A549 (cell line): ENCODE data around the gene DGUOK. TPM values are rescaled to one million over a fixed set of nuclear protein-coding genes. Genes with fewer than 3 reads are reported as not detected.

Source experiments
- ATAC-seq, 2 experiments: fragments of 200-7000 bp in 1 of 2; fragments of >200 bp in 1 of 2; cut with Nextera tagmentation in 1 of 2; cut with Tn5 transposase in 1 of 2; 3 replicates each; pipeline versions ENCODE4 v1.8.0 to v1.9.1; 2018 to 2020; ENCODE audit warnings: mild to moderate bottlenecking in 1 of 2, moderate library complexity in 1 of 2
- CTCF ChIA-PET: fragments of 300-600 bp; sonication (Branson Sonifier 250); formaldehyde crosslinking; extraction: SDS; loops from one replicate; lab custom pipeline; 2021; ENCODE audit warnings: antibody characterized with exemption, inconsistent platforms; lab: Yijun Ruan, JAX
- POLR2A ChIA-PET: fragments of 350-600 bp; formaldehyde crosslinking; extraction: SDS; loops from one replicate; lab custom pipeline; 2021; ENCODE audit warnings: antibody characterized with exemption, inconsistent platforms; lab: Yijun Ruan, JAX
- DNase-seq, 2 experiments: peaks; one replicate each; pipeline versions ENCODE4 v3.0.0 to v3.0.0-alpha.2; 2011 to 2016; ENCODE audit warnings: low read depth in 1 of 2, low spot score in 1 of 2
- FAIRE-seq: peaks from 2 replicates; lab custom pipeline; 2011; peaks lifted over from hg19 to GRCh38; lab: Jason Lieb, UNC
- H3K27ac ChIP-seq, 2 experiments: fragments of >200 bp; sonication (Bioruptor Twin); formaldehyde crosslinking; 3 replicates each; pipeline ENCODE4 v1.5.1; 2016 to 2017
- H3K4me1 ChIP-seq: fragments of >200 bp; sonication (Bioruptor Twin); formaldehyde crosslinking; 3 replicates; pipeline ENCODE4 v1.6.1; 2016
- H3K4me2 ChIP-seq: fragments of >200 bp; sonication (Bioruptor Twin); formaldehyde crosslinking; 3 replicates; pipeline ENCODE4 v1.6.1; 2016
- H3K4me3 ChIP-seq: fragments of >200 bp; sonication (Bioruptor Twin); formaldehyde crosslinking; 3 replicates; pipeline ENCODE4 v1.5.1; 2016
- H3K9me3 ChIP-seq: fragments of >200 bp; sonication (Bioruptor Twin); formaldehyde crosslinking; 3 replicates; pipeline ENCODE4 v1.6.1; 2016
- CBX2 ChIP-seq: fragments of 200-600 bp; sonication (generic); IDR thresholded peaks from 2 replicates; pipeline ENCODE4 v1.6.1; 2016; ENCODE audit warnings: low read depth, mild to moderate bottlenecking, borderline replicate concordance
- E2F6 ChIP-seq: IDR thresholded peaks from 2 replicates; pipeline ENCODE4 v1.6.1; 2012; ENCODE audit warnings: low read depth, borderline replicate concordance
- EHMT2 ChIP-seq: fragments of 200-600 bp; sonication (generic); IDR thresholded peaks from 2 replicates; pipeline ENCODE4 v1.6.1; 2016; ENCODE audit warnings: antibody characterized with exemption, low read depth, mild to moderate bottlenecking, moderate library complexity
- ELK1 ChIP-seq: fragments of 150-350 bp; IDR thresholded peaks from 2 replicates; pipeline ENCODE4 v1.6.1; 2014; ENCODE audit warnings: low read depth, mild to moderate bottlenecking, low read length
- FOSL2 ChIP-seq, 2 experiments: fragments of 450-650 bp in 1 of 2; fragments of >200 bp in 1 of 2; sonication (Bioruptor Twin) in 1 of 2; formaldehyde crosslinking; IDR thresholded peaks; 2 replicates each; pipeline versions ENCODE4 v1.5.0 to v1.6.1; 2016 to 2020; ENCODE audit warnings: mild to moderate bottlenecking in 1 of 2, moderate library complexity in 1 of 2
- HOXB13 ChIP-seq: fragments of 250-450 bp; sonication (Bioruptor Pico); IDR thresholded peaks from 2 replicates; pipeline ENCODE4 v1.5.0; 2020; ENCODE audit warnings: low read depth, mild to moderate bottlenecking, moderate library complexity
- HOXB5 ChIP-seq: fragments of 250-450 bp; sonication (Bioruptor Pico); IDR thresholded peaks from 2 replicates; pipeline ENCODE4 v1.5.0; 2020; ENCODE audit warnings: mild to moderate bottlenecking, moderate library complexity
- JUNB ChIP-seq: fragments of >200 bp; sonication (Bioruptor Twin); formaldehyde crosslinking; IDR thresholded peaks from 2 replicates; pipeline ENCODE4 v1.6.1; 2016
- KDM1A ChIP-seq: fragments of 200-600 bp; sonication (generic); IDR thresholded peaks from 2 replicates; pipeline ENCODE4 v1.6.1; 2016; ENCODE audit warnings: low read depth, mild to moderate bottlenecking
- KDM5A ChIP-seq: fragments of 200-600 bp; sonication (generic); IDR thresholded peaks from 2 replicates; pipeline ENCODE4 v1.6.1; 2016; ENCODE audit warnings: antibody characterized with exemption, mild to moderate bottlenecking
- MAZ ChIP-seq: fragments of 150-350 bp; IDR thresholded peaks from 2 replicates; pipeline ENCODE4 v1.6.1; 2014; ENCODE audit warnings: antibody characterized with exemption, low read depth, low read length, borderline replicate concordance
- RAD21 ChIP-seq, 2 experiments: fragments of >200 bp in 1 of 2; sonication (Bioruptor Twin) in 1 of 2; formaldehyde crosslinking in 1 of 2; IDR thresholded peaks in 1 of 2; conservative IDR thresholded peaks in 1 of 2; 2 replicates in 1 of 2; 3 replicates in 1 of 2; pipeline ENCODE4 v1.6.1; 2012 to 2018; ENCODE audit warnings: inconsistent platforms in 1 of 2
- RCOR1 ChIP-seq: fragments of 150-350 bp; IDR thresholded peaks from 2 replicates; pipeline ENCODE4 v1.6.1; 2014; ENCODE audit warnings: antibody characterized with exemption, low read length, low read depth
- RNF2 ChIP-seq: fragments of 200-600 bp; sonication (generic); IDR thresholded peaks from 2 replicates; pipeline ENCODE4 v1.6.1; 2016; ENCODE audit warnings: low read depth, mild to moderate bottlenecking, antibody characterized with exemption, moderate library complexity, borderline replicate concordance
- ZC3H11A ChIP-seq: fragments of 450-650 bp; IDR thresholded peaks from 2 replicates; pipeline ENCODE4 v1.6.1; 2014; ENCODE audit warnings: antibody characterized with exemption, mild to moderate bottlenecking
- ZFP36 ChIP-seq: fragments of 450-650 bp; IDR thresholded peaks from 2 replicates; pipeline ENCODE4 v1.6.1; 2014; ENCODE audit warnings: borderline replicate concordance; ENCODE audit not compliant: partially characterized antibody
- WGBS: methylation state at CpG from one replicate; pipeline ENCODE4 v1.1.6; 2017; ENCODE audit errors: missing lambda C conversion rate; 5-methylcytosine and 5-hydroxymethylcytosine counted together
- polyA plus RNA-seq, 4 experiments: library from polyadenylated mRNA; depleted of rRNA in 3 of 4; stranded (reverse); fragments of >200 nt; fragmentation: RNase III in 1 of 4; extraction: RNeasy Plus Mini Kit Qiagen cat#74134 plus additional on column Dnase treatment in 1 of 4; gene quantifications; 2 replicates in 3 of 4; 3 replicates in 1 of 4; pipeline ENCODE4 v1.2.3, GENCODE V29; 2011 to 2017
- TF ChIP-seq, protein P1 (sequence below): IDR thresholded peaks from 2 replicates; pipeline ENCODE4 v1.6.1; 2012
- TF ChIP-seq, protein P2 (sequence below): fragments of >200 bp; sonication (Bioruptor Twin); formaldehyde crosslinking; IDR thresholded peaks from 3 replicates; pipeline ENCODE4 v1.6.1; 2016
- TF ChIP-seq, protein P3 (sequence below): fragments of 200-600 bp; sonication (generic); IDR thresholded peaks from 2 replicates; pipeline ENCODE4 v1.6.1; 2016; ENCODE audit warnings: antibody characterized with exemption, mild to moderate bottlenecking, moderate library complexity
- TF ChIP-seq, protein P4 (sequence below): fragments of 250-450 bp; sonication (Bioruptor Pico); IDR thresholded peaks from 2 replicates; pipeline ENCODE4 v1.5.0; 2020; ENCODE audit warnings: low read depth, mild to moderate bottlenecking, moderate library complexity

DGUOK gene
- polyA plus RNA-seq, 2 of the 4 experiments (the other 2 are of a cell fraction) = 128 to 145 TPM

DNA sequence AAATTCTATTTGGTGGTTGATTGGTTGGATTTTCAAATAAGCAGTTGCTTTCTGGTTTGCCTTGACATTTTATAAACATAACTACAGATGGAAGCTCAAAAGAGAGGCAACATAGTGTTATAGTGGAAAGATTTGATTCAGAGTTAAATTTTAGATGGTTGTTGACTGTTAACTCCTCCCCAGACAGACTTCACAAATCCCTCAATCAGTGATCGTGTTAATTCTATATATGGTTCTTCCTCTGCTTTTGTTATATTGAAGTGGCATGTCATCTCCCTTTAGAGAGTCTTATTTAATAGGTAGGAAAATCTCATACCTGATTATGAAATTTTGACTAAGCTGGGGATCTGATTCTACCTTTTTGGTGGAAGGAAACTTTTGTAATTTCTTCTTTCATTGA lies 19.5 kb downstream of the DGUOK start:
- no peak for FAIRE-seq
- no peak for DNase-seq
- no peak for ATAC-seq
- H3K9me3 ChIP-seq = no peaks in the 10 kb centered on the region
- ChIA-PET POLR2A (interaction anchor here (0.5 kb wide), 1 partner anchor 21 kb away, joined by 3 read pairs; no protein-coding TSS in a partner anchor), CTCF (interaction anchor here (0.9 to 1.1 kb wide), 2 partner anchors 9 to 13 kb away, joined by 4 read pairs; no protein-coding TSS in a partner anchor)
- H3K4me2 ChIP-seq = no peak overlapping the region
- no peak overlapping the region for H3K27ac ChIP-seq
- no peaks in the 10 kb centered on the region for H3K4me1 ChIP-seq
- TF ChIP-seq KDM1A = no peak
- no peak overlapping the region for H3K4me3 ChIP-seq
- 88% methylated on average over 1 of the region's 1 CpG for WGBS

DNA sequence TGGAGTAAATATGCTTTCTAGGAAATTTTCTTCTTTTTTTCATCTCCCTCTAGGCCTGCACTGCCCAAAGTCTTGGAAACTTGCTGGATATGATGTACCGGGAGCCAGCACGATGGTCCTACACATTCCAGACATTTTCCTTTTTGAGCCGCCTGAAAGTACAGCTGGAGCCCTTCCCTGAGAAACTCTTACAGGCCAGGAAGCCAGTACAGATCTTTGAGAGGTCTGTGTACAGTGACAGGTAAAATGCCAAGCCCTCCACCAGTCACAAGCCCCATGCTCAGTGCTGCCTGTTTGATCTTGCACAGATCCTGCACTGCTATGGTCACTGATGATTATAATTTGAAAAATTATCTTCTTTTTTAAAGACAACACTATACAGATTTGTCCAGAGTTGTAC lies 20.0 kb downstream of the DGUOK start:
- DNase-seq (no peak), FAIRE-seq (no peak), ATAC-seq (no peak)
- Histone ChIP-seq H3K9me3 (no peaks in the 10 kb centered on the region), H3K27ac (no peak overlapping the region), H3K4me3 (no peak overlapping the region), H3K4me1 (no peaks in the 10 kb centered on the region), H3K4me2 (no peak overlapping the region)
- POLR2A ChIA-PET = no interaction called here
- CTCF ChIA-PET = no interaction called here
- 87% methylated on average over 3 of the region's 3 CpGs for WGBS
- TF ChIP-seq MAZ (no peak), HOXB5 (CRISPR knock-in tag) (no peak), RAD21 (conservative IDR thresholded peaks at IDR 0.05 in 1 of 2, IDR thresholded peaks at IDR 0.05 in 1 of 2) (no peak), EHMT2 (no peak), E2F6 (no peak)

- Histone ChIP-seq H3K4me3 (no peak overlapping the region), H3K4me1 (no peaks in the 10 kb centered on the region), H3K4me2 (no peak overlapping the region), H3K9me3 (no peaks in the 10 kb centered on the region), H3K27ac (no peak overlapping the region)
- FAIRE-seq (no peak), ATAC-seq (no peak; a peak in 1 of 6 replicates), DNase-seq (no peak)
- WGBS = 78% methylated on average over 5 of the region's 5 CpGs
- TF ChIP-seq, protein P1, sequence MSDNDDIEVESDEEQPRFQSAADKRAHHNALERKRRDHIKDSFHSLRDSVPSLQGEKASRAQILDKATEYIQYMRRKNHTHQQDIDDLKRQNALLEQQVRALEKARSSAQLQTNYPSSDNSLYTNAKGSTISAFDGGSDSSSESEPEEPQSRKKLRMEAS = no peak
- TF ChIP-seq CBX2 = no peak
- no peak for TF ChIP-seq HOXB13
- no peak for TF ChIP-seq RCOR1
- TF ChIP-seq MAZ = no peak
- no peak for TF ChIP-seq ZFP36
- TF ChIP-seq KDM5A = no peak
- no peak for TF ChIP-seq HOXB5 (CRISPR knock-in tag)
- TF ChIP-seq, protein P2, sequence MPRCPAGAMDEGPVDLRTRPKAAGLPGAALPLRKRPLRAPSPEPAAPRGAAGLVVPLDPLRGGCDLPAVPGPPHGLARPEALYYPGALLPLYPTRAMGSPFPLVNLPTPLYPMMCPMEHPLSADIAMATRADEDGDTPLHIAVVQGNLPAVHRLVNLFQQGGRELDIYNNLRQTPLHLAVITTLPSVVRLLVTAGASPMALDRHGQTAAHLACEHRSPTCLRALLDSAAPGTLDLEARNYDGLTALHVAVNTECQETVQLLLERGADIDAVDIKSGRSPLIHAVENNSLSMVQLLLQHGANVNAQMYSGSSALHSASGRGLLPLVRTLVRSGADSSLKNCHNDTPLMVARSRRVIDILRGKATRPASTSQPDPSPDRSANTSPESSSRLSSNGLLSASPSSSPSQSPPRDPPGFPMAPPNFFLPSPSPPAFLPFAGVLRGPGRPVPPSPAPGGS = no peak
- TF ChIP-seq JUNB = no peak
- TF ChIP-seq ELK1 = no peak
- TF ChIP-seq, protein P3, sequence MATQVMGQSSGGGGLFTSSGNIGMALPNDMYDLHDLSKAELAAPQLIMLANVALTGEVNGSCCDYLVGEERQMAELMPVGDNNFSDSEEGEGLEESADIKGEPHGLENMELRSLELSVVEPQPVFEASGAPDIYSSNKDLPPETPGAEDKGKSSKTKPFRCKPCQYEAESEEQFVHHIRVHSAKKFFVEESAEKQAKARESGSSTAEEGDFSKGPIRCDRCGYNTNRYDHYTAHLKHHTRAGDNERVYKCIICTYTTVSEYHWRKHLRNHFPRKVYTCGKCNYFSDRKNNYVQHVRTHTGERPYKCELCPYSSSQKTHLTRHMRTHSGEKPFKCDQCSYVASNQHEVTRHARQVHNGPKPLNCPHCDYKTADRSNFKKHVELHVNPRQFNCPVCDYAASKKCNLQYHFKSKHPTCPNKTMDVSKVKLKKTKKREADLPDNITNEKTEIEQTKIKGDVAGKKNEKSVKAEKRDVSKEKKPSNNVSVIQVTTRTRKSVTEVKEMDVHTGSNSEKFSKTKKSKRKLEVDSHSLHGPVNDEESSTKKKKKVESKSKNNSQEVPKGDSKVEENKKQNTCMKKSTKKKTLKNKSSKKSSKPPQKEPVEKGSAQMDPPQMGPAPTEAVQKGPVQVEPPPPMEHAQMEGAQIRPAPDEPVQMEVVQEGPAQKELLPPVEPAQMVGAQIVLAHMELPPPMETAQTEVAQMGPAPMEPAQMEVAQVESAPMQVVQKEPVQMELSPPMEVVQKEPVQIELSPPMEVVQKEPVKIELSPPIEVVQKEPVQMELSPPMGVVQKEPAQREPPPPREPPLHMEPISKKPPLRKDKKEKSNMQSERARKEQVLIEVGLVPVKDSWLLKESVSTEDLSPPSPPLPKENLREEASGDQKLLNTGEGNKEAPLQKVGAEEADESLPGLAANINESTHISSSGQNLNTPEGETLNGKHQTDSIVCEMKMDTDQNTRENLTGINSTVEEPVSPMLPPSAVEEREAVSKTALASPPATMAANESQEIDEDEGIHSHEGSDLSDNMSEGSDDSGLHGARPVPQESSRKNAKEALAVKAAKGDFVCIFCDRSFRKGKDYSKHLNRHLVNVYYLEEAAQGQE = no peak
- TF ChIP-seq RNF2 = no peak
- no peak for TF ChIP-seq FOSL2 (IDR thresholded peaks at IDR 0.05)
- TF ChIP-seq FOSL2 (CRISPR knock-in tag; IDR thresholded peaks at IDR 0.05) = no peak
- no peak for TF ChIP-seq KDM1A
- TF ChIP-seq, protein P4, sequence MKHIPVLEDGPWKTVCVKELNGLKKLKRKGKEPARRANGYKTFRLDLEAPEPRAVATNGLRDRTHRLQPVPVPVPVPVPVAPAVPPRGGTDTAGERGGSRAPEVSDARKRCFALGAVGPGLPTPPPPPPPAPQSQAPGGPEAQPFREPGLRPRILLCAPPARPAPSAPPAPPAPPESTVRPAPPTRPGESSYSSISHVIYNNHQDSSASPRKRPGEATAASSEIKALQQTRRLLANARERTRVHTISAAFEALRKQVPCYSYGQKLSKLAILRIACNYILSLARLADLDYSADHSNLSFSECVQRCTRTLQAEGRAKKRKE (CRISPR knock-in tag) = no peak
- TF ChIP-seq ZC3H11A = no peak
- ChIA-PET POLR2A (no interaction called here), CTCF (interaction anchor here (0.5 to 1.0 kb wide), 2 partner anchors 12 to 198 kb away, joined by 3 read pairs; no protein-coding TSS in a partner anchor)
Measured at GRCh38 chr2:73947412-73948018, 20.8 kb downstream of the DGUOK start.
